ENCODE results near the gene OR4A16. TPM values are rescaled to one million over a fixed set of nuclear protein-coding genes. Genes with fewer than 3 reads are reported as not detected.

The OR4A16 gene
- not detected for total RNA-seq

- Histone ChIP-seq H3K4me1 (no peaks in the 10 kb centered on the region), H3K4me3 (no peak within 1 kb of the TSS), H3K27me3 (no peaks in the 10 kb centered on the region), H3K27ac (no peak within 1 kb of the TSS), H3K36me3 (no peaks in the 10 kb centered on the region), H3K9me3 (no peaks in the 10 kb centered on the region)
- TF ChIP-seq CTCF (IDR thresholded peaks at IDR 0.05) = no peak
- no peak for TF ChIP-seq POLR2AphosphoS5 (IDR thresholded peaks at IDR 0.05; ENCODE audit: insufficient read depth in 1 of 2, low read depth in 1 of 2)
- no peak for TF ChIP-seq POLR2A (IDR thresholded peaks at IDR 0.05)
- no peak for DNase-seq (ENCODE audit: extremely low spot score in 2 of 2)
- intact Hi-C loops (cut with DNase I) = no loop called here
Observed at GRCh38 chr11:55342901-55343300, at the start of gene OR4A16. Gene OR4A16 (plus strand): TSS chr11:55343201. CDS start chr11:55343201, 0 bp downstream.

DNA sequence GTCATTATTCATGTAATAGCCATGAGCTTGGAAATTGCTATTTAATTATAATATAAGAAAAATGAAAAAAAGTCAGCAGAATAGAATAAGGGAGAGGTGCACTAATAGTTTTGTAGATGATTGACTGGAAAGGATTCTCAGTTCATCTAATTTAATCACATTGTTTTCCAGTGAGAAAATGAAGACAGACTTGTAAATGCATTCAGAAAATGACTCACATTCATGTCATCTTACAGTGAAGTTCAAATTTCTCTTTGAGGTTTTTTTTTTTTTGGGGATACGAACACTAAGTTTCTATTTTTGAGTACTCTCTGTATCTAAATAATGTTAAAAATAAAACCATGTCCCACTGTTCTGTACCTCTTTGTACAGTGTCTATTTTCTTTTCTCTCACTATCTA, 18.5 kb upstream of the OR4A16 start:
- Histone ChIP-seq H3K4me3 (no peak overlapping the region), H3K9me3 (no peaks in the 10 kb centered on the region), H3K36me3 (no peaks in the 10 kb centered on the region), H3K27me3 (no peaks in the 10 kb centered on the region), H3K4me1 (no peaks in the 10 kb centered on the region), H3K27ac (no peak overlapping the region)
- no peak for DNase-seq (ENCODE audit: extremely low spot score in 2 of 2)
- no peak for TF ChIP-seq POLR2A (IDR thresholded peaks at IDR 0.05)
- TF ChIP-seq POLR2AphosphoS5 (IDR thresholded peaks at IDR 0.05; ENCODE audit: insufficient read depth in 1 of 2, low read depth in 1 of 2) = no peak
- no peak for TF ChIP-seq CTCF (IDR thresholded peaks at IDR 0.05)
- intact Hi-C loops (cut with DNase I) = no loop called here

GRCh38 chr11:55345306-55345705, 2.3 kb downstream of the OR4A16 start:
- H3K9me3 ChIP-seq = no peaks in the 10 kb centered on the region
- DNase-seq (ENCODE audit: extremely low spot score in 2 of 2) = no peak
- TF ChIP-seq POLR2AphosphoS5 (IDR thresholded peaks at IDR 0.05; ENCODE audit: insufficient read depth in 1 of 2, low read depth in 1 of 2) (no peak), CTCF (IDR thresholded peaks at IDR 0.05) (no peak), POLR2A (IDR thresholded peaks at IDR 0.05) (no peak)
- H3K4me1 ChIP-seq = no peaks in the 10 kb centered on the region
- H3K36me3 ChIP-seq = no peaks in the 10 kb centered on the region
- intact Hi-C loops (cut with DNase I) = no loop called here
- H3K27me3 ChIP-seq = no peaks in the 10 kb centered on the region
- H3K4me3 ChIP-seq = no peak overlapping the region
- no peak overlapping the region for H3K27ac ChIP-seq

GRCh38 chr11:55349032-55349431, 6.0 kb downstream of the OR4A16 start:
- DNase-seq (ENCODE audit: extremely low spot score in 2 of 2) = no peak
- Histone ChIP-seq H3K27ac (no peak overlapping the region), H3K27me3 (no peaks in the 10 kb centered on the region), H3K36me3 (no peaks in the 10 kb centered on the region), H3K4me1 (no peaks in the 10 kb centered on the region), H3K4me3 (no peak overlapping the region), H3K9me3 (no peaks in the 10 kb centered on the region)
- TF ChIP-seq POLR2AphosphoS5 (IDR thresholded peaks at IDR 0.05; ENCODE audit: insufficient read depth in 1 of 2, low read depth in 1 of 2) (no peak), CTCF (IDR thresholded peaks at IDR 0.05) (no peak), POLR2A (IDR thresholded peaks at IDR 0.05) (no peak)
- intact Hi-C loops (cut with DNase I) = no loop called here

DNA sequence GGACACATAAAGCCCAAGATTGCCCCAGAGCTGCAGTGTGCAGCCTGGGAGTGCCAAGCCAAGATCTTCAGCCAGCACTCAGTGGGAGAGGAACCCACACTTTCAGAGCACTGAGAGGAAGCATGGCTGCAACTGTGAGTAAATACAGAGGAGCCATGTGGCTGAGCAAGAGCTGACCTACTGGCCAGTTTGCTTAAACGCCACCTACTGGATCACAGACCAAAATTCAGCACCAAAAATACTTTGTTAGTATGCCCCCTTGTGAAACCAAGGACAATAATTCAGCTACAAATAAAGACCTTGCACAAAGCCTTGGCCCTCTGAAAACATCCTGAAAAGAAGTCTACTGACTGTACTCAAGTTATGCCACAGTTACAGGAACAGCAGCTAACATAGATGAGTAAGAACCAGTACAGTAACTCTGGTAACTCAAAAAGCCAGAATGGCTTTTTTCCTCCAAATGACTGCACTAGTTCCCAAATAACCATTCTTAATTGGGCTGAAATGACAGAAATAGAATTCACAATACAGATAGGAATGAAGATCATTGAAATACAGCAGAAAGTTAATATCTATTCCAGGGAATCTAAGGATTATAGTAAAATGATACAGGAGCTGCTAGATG, 14.7 kb downstream of the OR4A16 start:
- no peaks in the 10 kb centered on the region for H3K4me1 ChIP-seq
- DNase-seq (ENCODE audit: extremely low spot score in 2 of 2) = no peak
- H3K27ac ChIP-seq = no peak overlapping the region
- no peaks in the 10 kb centered on the region for H3K9me3 ChIP-seq
- TF ChIP-seq POLR2AphosphoS5 (IDR thresholded peaks at IDR 0.05; ENCODE audit: insufficient read depth in 1 of 2, low read depth in 1 of 2) (no peak), CTCF (IDR thresholded peaks at IDR 0.05) (no peak), POLR2A (IDR thresholded peaks at IDR 0.05) (no peak)
- no peaks in the 10 kb centered on the region for H3K27me3 ChIP-seq
- H3K4me3 ChIP-seq = no peak overlapping the region
- H3K36me3 ChIP-seq = no peaks in the 10 kb centered on the region
- intact Hi-C loops (cut with DNase I) = no loop called here

Measured in vagina (tissue), 2 donors.